ENCODE measurements around the gene FGD2.

DNA sequence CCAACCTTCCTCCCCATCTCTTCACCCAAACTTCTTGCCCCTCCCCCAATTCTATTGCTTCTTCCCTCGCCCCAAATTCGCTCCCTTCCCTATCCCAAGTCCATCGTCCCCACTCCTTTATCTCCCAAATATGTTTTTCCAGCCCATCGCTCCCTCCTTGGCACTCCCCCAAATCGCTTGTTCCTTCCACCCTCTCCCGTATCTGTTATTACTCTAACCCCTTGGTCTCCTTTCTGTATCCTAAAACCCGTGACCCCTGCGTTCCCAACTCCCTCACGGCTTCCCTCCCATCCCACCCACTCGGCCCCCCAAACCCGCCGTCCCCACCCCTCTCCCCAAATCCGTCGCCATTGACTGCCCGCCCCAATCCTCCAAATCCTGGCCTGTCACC is 20.0 kb upstream of the FGD2 start:
- TF ChIP-seq FOS (IDR thresholded peaks at IDR 0.05; ENCODE audit: borderline replicate concordance, insufficient read depth, low read length) (no peak), MYC (IDR thresholded peaks at IDR 0.05; ENCODE audit: low read depth, low read length) (no peak), POLR2AphosphoS5 (IDR thresholded peaks at IDR 0.05; ENCODE audit: insufficient read depth, low read depth, low read length) (no peak), POLR2A (IDR thresholded peaks at IDR 0.05; ENCODE audit: low read depth, low read length) (no peak), GATA2 (IDR thresholded peaks at IDR 0.05; ENCODE audit: insufficient read depth, insufficient read length, low read depth, low read length) (no peak), EZH2 (IDR thresholded peaks at IDR 0.05; ENCODE audit: borderline replicate concordance, low read depth, low read length, severe bottlenecking) (no peak)
- TF ChIP-seq, protein P1, sequence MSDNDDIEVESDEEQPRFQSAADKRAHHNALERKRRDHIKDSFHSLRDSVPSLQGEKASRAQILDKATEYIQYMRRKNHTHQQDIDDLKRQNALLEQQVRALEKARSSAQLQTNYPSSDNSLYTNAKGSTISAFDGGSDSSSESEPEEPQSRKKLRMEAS (IDR thresholded peaks at IDR 0.05; ENCODE audit: insufficient read depth, insufficient read length), result no peak
- TF ChIP-seq, protein P2, sequence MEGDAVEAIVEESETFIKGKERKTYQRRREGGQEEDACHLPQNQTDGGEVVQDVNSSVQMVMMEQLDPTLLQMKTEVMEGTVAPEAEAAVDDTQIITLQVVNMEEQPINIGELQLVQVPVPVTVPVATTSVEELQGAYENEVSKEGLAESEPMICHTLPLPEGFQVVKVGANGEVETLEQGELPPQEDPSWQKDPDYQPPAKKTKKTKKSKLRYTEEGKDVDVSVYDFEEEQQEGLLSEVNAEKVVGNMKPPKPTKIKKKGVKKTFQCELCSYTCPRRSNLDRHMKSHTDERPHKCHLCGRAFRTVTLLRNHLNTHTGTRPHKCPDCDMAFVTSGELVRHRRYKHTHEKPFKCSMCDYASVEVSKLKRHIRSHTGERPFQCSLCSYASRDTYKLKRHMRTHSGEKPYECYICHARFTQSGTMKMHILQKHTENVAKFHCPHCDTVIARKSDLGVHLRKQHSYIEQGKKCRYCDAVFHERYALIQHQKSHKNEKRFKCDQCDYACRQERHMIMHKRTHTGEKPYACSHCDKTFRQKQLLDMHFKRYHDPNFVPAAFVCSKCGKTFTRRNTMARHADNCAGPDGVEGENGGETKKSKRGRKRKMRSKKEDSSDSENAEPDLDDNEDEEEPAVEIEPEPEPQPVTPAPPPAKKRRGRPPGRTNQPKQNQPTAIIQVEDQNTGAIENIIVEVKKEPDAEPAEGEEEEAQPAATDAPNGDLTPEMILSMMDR (IDR thresholded peaks at IDR 0.05; ENCODE audit: extremely low read depth in 1 of 2, insufficient read depth in 1 of 2, low read depth in 1 of 2, low read length in 2 of 2), result no peak

All from endothelial cell of umbilical vein (primary cell).